Naive thymus-derived CD4-positive, alpha-beta T cell (primary cell): ENCODE results near the gene TMEM171. TPM values are rescaled to one million over a fixed set of nuclear protein-coding genes. Genes with fewer than 3 reads are reported as not detected.
A peak's percentile ranks its signal among the peaks of the same experiment; 100 is the strongest.

Experiments used
- ATAC-seq: fragments of 150-1000 bp; cut with Tn5 transposase; 2 replicates; pipeline ENCODE4 v1.10.0; 2021; ENCODE audit warnings: mild to moderate bottlenecking, moderate library complexity
- CTCF ChIA-PET: fragments of 350-600 bp; sonication (Branson Sonifier 250); formaldehyde crosslinking; loops from one replicate; lab custom pipeline; 2021; ENCODE audit warnings: antibody characterized with exemption; lab: Charles Lee
- POLR2A ChIA-PET: fragments of 350-600 bp; sonication (Branson Sonifier 250); formaldehyde crosslinking; loops from one replicate; lab custom pipeline; 2021; ENCODE audit warnings: antibody characterized with exemption, inconsistent platforms; lab: Charles Lee
- DNase-seq, 9 donors: peaks; one replicate each; pipeline versions ENCODE4 v3.0.0 to v3.0.0-alpha.2; 2020 to 2022; ENCODE audit warnings: mixed read lengths in 1 of 9
- H3K27ac ChIP-seq: one replicate; pipeline ENCODE4 v1.7.0; 2013; ENCODE audit warnings: mild to moderate bottlenecking, low read depth, low read length, moderate library complexity
- H3K27me3 ChIP-seq, 2 donors: one replicate each; pipeline ENCODE4 v1.7.0; 2013; ENCODE audit warnings: low read length in 2 of 2, mild to moderate bottlenecking in 2 of 2, moderate library complexity in 2 of 2; ENCODE audit not compliant: control insufficient read depth in 2 of 2, insufficient read depth in 2 of 2
- H3K36me3 ChIP-seq, 3 experiments: 1 replicate in 2 of 3; 2 replicates in 1 of 3; pipeline ENCODE4 v1.7.0; 2013; ENCODE audit warnings: low read length in 3 of 3, mild to moderate bottlenecking in 3 of 3, moderate library complexity in 1 of 3; ENCODE audit not compliant: insufficient read depth in 3 of 3, control insufficient read depth in 2 of 3
- H3K4me1 ChIP-seq, 2 donors: one replicate each; pipeline ENCODE4 v1.7.0; 2013; ENCODE audit warnings: low read length in 2 of 2, mild to moderate bottlenecking in 2 of 2, moderate library complexity in 1 of 2; ENCODE audit not compliant: control insufficient read depth in 2 of 2, insufficient read depth in 2 of 2
- H3K4me3 ChIP-seq: 2 replicates; pipeline ENCODE4 v1.7.0; 2013; ENCODE audit warnings: mild to moderate bottlenecking, low read length
- H3K9me3 ChIP-seq, 3 experiments: 1 replicate in 2 of 3; 2 replicates in 1 of 3; pipeline ENCODE4 v1.7.0; 2013; ENCODE audit warnings: low read length in 3 of 3; ENCODE audit not compliant: control insufficient read depth in 2 of 3
- H3K27ac Mint-ChIP-seq, 9 donors: one replicate each; pipeline ENCODE4 v1.8.0; 2020 to 2022; ENCODE audit warnings: mixed read lengths in 9 of 9, mild to moderate bottlenecking in 8 of 9, moderate library complexity in 5 of 9, inconsistent platforms in 2 of 9
- H3K27me3 Mint-ChIP-seq, 5 donors: one replicate each; pipeline ENCODE4 v1.8.0; 2021 to 2022; ENCODE audit warnings: mixed read lengths in 5 of 5, mild to moderate bottlenecking in 1 of 5
- H3K36me3 Mint-ChIP-seq, 5 donors: one replicate each; pipeline ENCODE4 v1.8.0; 2020 to 2022; ENCODE audit warnings: mixed read lengths in 5 of 5, mild to moderate bottlenecking in 3 of 5, inconsistent platforms in 1 of 5
- H3K4me1 Mint-ChIP-seq, 7 donors: one replicate each; pipeline ENCODE4 v1.8.0; 2020 to 2022; ENCODE audit warnings: mixed read lengths in 7 of 7, mild to moderate bottlenecking in 3 of 7, inconsistent platforms in 1 of 7
- H3K4me3 Mint-ChIP-seq, 10 donors: one replicate each; pipeline ENCODE4 v1.8.0; 2020 to 2022; ENCODE audit warnings: mild to moderate bottlenecking in 10 of 10, mixed read lengths in 10 of 10, moderate library complexity in 6 of 10, inconsistent platforms in 2 of 10
- H3K9me3 Mint-ChIP-seq, 11 donors: one replicate each; pipeline ENCODE4 v1.8.0; 2020 to 2022; ENCODE audit warnings: mixed read lengths in 11 of 11, mild to moderate bottlenecking in 4 of 11, inconsistent platforms in 1 of 11, moderate library complexity in 1 of 11
- intact Hi-C, 2 donors: fragments of 100-400 bp; cut with micrococcal nuclease; formaldehyde crosslinking; loops; one replicate each; pipeline ENCODE4 v1.15.1; 2023
- polyA plus RNA-seq, 2 donors: library from polyadenylated mRNA; unstranded; fragments of 300-500 nt; fragmentation: Illumina TruSeq; gene quantifications; one replicate each; pipeline ENCODE4 v1.2.3, GENCODE V29; 2021
- total RNA-seq, 6 experiments: library from RNA in 5 of 6; stranded (reverse) in 5 of 6; gene quantifications; 1 replicate in 5 of 6; 2 replicates in 1 of 6; pipeline ENCODE4 v1.2.3 and lab custom pipeline; 2021 to 2026

Gene TMEM171, protein sequence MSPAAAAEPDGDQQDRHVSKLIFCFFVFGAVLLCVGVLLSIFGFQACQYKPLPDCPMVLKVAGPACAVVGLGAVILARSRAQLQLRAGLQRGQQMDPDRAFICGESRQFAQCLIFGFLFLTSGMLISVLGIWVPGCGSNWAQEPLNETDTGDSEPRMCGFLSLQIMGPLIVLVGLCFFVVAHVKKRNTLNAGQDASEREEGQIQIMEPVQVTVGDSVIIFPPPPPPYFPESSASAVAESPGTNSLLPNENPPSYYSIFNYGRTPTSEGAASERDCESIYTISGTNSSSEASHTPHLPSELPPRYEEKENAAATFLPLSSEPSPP
- total RNA-seq (under 1 TPM in 1 of 5 experiments, not detected in 4; 0.39 TPM), polyA plus RNA-seq (not detected), total RNA-seq (lab: John Stamatoyannopoulos, UW) (not detected)

DNA sequence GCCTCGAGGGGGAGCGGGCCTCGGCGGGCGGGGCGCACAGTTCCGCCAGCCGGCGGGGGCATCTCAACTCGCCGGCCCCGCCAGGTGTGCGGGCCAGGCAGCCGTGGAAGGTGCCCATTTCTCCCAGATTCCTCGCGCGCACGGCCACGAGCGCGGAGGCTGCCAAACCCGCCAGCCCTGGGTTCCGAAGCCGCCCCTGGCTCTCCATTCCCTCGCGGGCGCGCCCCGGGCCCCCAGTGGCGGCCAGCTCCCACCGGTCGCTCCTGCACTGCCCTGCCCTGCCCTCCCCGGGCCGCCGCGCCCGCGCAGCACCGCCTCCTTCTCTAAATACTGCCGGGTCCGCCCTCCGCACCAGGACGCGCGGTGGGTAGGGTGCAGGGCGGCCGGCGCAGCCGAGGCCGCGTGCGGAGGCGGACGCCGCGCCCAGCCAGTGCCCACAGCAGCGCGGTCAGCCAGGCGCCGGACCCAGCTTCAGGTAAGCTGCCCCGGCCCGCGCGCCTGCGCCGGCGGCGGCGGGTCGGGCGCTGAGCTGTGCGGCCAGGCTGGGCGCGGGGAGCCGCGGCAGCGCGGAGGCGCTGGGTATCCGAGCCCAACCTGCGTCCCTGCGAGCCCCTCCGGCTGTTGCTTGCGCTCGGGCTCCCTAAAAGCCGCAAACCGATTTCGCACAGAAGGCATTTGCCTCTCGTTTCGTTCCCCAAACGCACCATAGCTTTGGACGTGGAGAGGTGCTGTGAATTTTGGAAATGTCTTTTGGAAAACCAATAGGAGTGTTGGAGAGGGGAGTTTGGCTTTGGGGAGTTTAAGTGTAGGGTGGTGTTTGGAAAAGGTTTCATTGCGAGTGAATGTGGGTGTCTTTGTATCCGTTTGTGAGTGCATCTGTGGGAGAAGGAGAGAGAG, at the start of gene TMEM171:
TMEM171 (plus strand) TSS at position 354 of the 897 bp plus-strand sequence. CDS start 2,799 bp downstream, outside the sequence.
- peak; percentile 41 for ATAC-seq
- H3K27me3 Mint-ChIP-seq: peaks cover 60 to 82% (median 64%) of the 10 kb centered on the region in 5 donors
- peaks cover 1 to 37% (median 28%) of the 10 kb centered on the region in 7 donors for H3K4me1 Mint-ChIP-seq

DNA sequence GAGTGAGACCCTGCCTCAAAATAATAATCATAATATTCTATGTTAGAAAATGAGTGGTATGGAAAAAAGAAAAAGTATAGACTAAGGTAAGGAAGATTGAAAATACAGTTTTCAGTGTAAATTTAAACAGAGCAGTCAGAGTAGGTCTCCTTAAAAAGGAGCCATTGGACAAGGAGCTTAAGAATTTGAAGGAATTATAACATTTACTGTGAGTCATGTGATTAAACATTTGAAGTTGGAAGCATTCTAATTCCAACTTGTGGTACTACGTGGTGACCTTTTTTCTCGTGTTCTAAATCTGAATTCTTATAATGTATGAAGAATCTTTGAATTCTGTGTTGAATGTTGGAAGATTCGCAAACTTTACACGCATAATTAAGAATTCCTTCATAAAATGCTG, 39.3 kb upstream of the TMEM171 start:
- Histone ChIP-seq H3K9me3 (no peaks in the 10 kb centered on the region), H3K4me3 (no peak overlapping the region), H3K27me3 (peaks cover 0 to 3% of the 10 kb centered on the region in 2 donors), H3K4me1 (no peaks in the 10 kb centered on the region), H3K36me3 (no peaks in the 10 kb centered on the region), H3K27ac (no peak overlapping the region)
- ChIA-PET POLR2A (no interaction called here), CTCF (interaction anchor here (0.9 to 1.0 kb wide), 2 partner anchors 9 to 463 kb away, joined by 3 read pairs; no protein-coding TSS in a partner anchor)
- no peak for ATAC-seq
- no peak for DNase-seq
- H3K36me3 Mint-ChIP-seq: no peaks in the 10 kb centered on the region
- intact Hi-C loops: no loop called here
- no peak overlapping the region for H3K27ac Mint-ChIP-seq
- no peaks in the 10 kb centered on the region for H3K4me1 Mint-ChIP-seq
- peaks cover 7 to 20% (median 10%) of the 10 kb centered on the region in 5 donors for H3K27me3 Mint-ChIP-seq
- no peaks in the 10 kb centered on the region for H3K9me3 Mint-ChIP-seq
- no peak overlapping the region for H3K4me3 Mint-ChIP-seq

More for the DNA sequence above, at the start of gene TMEM171:
- intact Hi-C loops: no loop called here
- CTCF ChIA-PET: no interaction called here
- Histone ChIP-seq H3K27me3 (peaks cover 0 to 2% of the 10 kb centered on the region in 2 donors), H3K4me1 (peaks cover 6 to 7% of the 10 kb centered on the region in 2 donors), H3K4me3 (peak within 1 kb of the TSS; percentile 25), H3K27ac (no peak within 1 kb of the TSS), H3K36me3 (no peaks in the 10 kb centered on the region), H3K9me3 (no peaks in the 10 kb centered on the region)
- Mint-ChIP-seq H3K36me3 (no peaks in the 10 kb centered on the region), H3K4me3 (peak within 1 kb of the TSS; percentile 15 to 72 (median 47)), H3K27ac (no peak within 1 kb of the TSS), H3K9me3 (peaks cover 0 to 3% (median 0%) of the 10 kb centered on the region in 11 donors)
- DNase-seq: no peak
- POLR2A ChIA-PET: no interaction called here

DNA sequence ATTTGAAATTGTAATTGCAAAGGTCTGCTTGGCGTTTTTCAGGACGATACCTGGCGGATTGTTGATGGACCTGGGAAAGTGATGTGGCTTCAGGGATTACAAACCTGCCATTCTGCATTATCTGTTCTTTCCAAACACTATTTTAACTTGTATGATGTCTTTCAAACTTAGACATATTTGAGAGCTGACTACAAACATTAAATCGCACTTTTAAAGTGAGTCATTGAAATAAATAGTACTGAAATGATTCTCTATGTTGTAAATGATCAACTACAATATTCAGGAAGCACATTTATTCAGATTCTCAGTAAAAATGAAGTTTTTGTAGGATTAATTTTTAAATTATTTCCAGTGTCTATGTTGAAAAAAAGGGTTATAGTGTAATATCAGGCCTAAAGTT, 32.3 kb upstream of the TMEM171 start:
- CTCF ChIA-PET: no interaction called here
- Histone ChIP-seq H3K27me3 (peaks cover 0 to 3% of the 10 kb centered on the region in 2 donors), H3K4me1 (no peaks in the 10 kb centered on the region), H3K4me3 (no peak overlapping the region), H3K36me3 (no peaks in the 10 kb centered on the region), H3K27ac (no peak overlapping the region), H3K9me3 (no peaks in the 10 kb centered on the region)
- no peak for ATAC-seq
- H3K9me3 Mint-ChIP-seq: no peaks in the 10 kb centered on the region
- H3K27ac Mint-ChIP-seq: no peak overlapping the region
- no peak for DNase-seq
- peaks cover 7 to 28% (median 15%) of the 10 kb centered on the region in 5 donors for H3K27me3 Mint-ChIP-seq
- POLR2A ChIA-PET: no interaction called here
- H3K36me3 Mint-ChIP-seq: no peaks in the 10 kb centered on the region
- no peak overlapping the region for H3K4me3 Mint-ChIP-seq
- intact Hi-C loops: no loop called here
- H3K4me1 Mint-ChIP-seq: no peaks in the 10 kb centered on the region

DNA sequence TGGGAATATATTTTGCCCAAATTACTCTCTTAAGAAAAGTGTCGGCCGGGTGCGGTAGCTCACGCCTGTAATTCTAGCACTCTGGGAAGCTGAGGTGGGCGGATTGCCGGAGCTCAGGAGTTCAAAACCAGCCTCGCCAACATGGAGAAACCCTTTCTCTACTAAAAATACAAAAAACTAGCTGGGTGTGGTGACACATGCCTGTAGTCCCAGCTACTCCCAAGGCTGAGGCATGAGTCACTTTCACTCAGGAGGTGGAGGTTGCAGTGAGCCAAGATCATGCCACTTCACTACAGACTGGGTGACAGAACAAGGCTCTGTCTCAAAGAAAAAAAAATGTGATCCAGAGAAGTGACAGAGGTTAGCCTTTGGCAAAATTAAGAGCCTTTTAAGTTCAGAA, 26.4 kb upstream of the TMEM171 start:
- Mint-ChIP-seq H3K4me1 (no peaks in the 10 kb centered on the region), H3K36me3 (peaks cover 0 to 4% (median 0%) of the 10 kb centered on the region in 5 donors), H3K9me3 (peaks cover 0 to 27% (median 6%) of the 10 kb centered on the region in 11 donors), H3K27me3 (peaks cover 11 to 27% (median 15%) of the 10 kb centered on the region in 5 donors), H3K4me3 (no peak overlapping the region), H3K27ac (no peak overlapping the region)
- Histone ChIP-seq H3K9me3 (peaks cover 0 to 5% (median 0%) of the 10 kb centered on the region in 3 experiments), H3K4me1 (no peaks in the 10 kb centered on the region), H3K4me3 (no peak overlapping the region), H3K36me3 (no peaks in the 10 kb centered on the region), H3K27me3 (no peaks in the 10 kb centered on the region), H3K27ac (no peak overlapping the region)
- CTCF ChIA-PET: no interaction called here
- ATAC-seq (no peak), DNase-seq (no peak)
- intact Hi-C loops: no loop called here
- POLR2A ChIA-PET: no interaction called here

DNA sequence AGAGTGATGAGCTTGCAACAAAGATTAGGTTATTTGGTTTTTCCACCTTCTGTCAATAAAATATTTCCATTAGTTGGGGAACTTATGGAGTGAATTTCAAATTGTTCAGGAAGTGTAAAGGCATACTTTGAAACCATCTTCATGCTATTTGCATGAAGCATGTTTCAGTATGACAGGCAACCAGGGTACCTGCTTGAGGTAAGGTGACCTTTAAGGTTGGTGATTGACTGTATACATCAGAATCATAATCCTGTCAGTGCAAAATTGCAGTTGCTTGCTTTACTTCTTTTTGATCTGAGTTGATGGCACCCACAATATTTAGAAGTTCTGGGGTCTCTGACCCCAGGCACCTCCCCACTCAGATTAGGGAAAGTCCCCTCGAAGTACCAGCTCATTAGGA, 26.0 kb upstream of the TMEM171 start:
- Mint-ChIP-seq H3K4me1 (no peaks in the 10 kb centered on the region), H3K27me3 (peaks cover 11 to 27% (median 15%) of the 10 kb centered on the region in 5 donors), H3K4me3 (no peak overlapping the region), H3K36me3 (peaks cover 0 to 4% (median 0%) of the 10 kb centered on the region in 5 donors), H3K9me3 (peaks cover 0 to 27% (median 6%) of the 10 kb centered on the region in 11 donors), H3K27ac (no peak overlapping the region)
- ATAC-seq (no peak), DNase-seq (no peak)
- intact Hi-C loops: no loop called here
- H3K36me3 ChIP-seq: no peaks in the 10 kb centered on the region
- no peaks in the 10 kb centered on the region for H3K4me1 ChIP-seq
- peaks cover 0 to 5% (median 0%) of the 10 kb centered on the region in 3 experiments for H3K9me3 ChIP-seq
- ChIA-PET CTCF (no interaction called here), POLR2A (no interaction called here)
- H3K4me3 ChIP-seq: no peak overlapping the region
- H3K27me3 ChIP-seq: no peaks in the 10 kb centered on the region
- H3K27ac ChIP-seq: no peak overlapping the region

DNA sequence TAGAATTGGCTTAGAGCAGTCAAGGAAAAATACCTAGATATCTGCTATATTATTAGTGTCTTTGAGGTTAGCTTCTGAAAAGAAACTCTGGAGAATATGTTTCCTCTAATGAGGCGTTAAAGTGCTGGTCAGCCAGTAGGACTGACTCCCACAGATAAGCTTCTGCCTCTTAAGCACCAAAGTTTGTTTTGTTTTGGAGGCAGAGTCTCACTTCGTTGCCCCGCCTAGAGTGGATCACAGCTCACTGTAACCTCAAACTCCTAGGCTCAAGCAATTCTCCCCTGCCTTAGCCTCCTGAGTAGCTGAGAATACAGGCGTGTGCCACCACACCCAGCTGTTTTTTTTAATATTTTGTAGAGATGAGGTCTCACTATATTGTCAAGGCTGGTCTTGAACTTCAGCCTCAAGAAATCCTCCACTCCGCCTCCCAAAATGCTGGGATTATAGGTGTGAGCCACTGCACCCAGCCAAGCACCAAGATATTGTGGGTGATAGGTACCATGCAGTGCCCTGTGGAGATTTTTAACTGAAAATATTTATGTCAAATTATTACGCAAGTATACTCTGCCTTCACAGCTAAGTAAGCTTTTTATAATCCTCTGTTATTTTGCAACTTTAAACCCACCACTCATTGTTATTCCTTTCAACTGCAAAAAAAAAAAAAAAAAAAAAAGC, 24.7 kb upstream of the TMEM171 start:
- Mint-ChIP-seq H3K36me3 (peaks cover 0 to 4% (median 0%) of the 10 kb centered on the region in 5 donors), H3K4me1 (no peaks in the 10 kb centered on the region), H3K9me3 (peaks cover 0 to 27% (median 6%) of the 10 kb centered on the region in 11 donors), H3K27ac (no peak overlapping the region), H3K4me3 (no peak overlapping the region), H3K27me3 (peaks cover 11 to 35% (median 16%) of the 10 kb centered on the region in 5 donors)
- Histone ChIP-seq H3K9me3 (peaks cover 0 to 5% (median 0%) of the 10 kb centered on the region in 3 experiments), H3K4me1 (no peaks in the 10 kb centered on the region), H3K27ac (no peak overlapping the region), H3K27me3 (no peaks in the 10 kb centered on the region), H3K36me3 (no peaks in the 10 kb centered on the region), H3K4me3 (no peak overlapping the region)
- CTCF ChIA-PET: no interaction called here
- POLR2A ChIA-PET: no interaction called here
- DNase-seq (no peak), ATAC-seq (peak; percentile 29)
- intact Hi-C loops: no loop called here
